Neural cell (in vitro differentiated cells): Measurements from ENCODE around the gene IFNL4. TPM values are rescaled to one million over a fixed set of nuclear protein-coding genes. Genes with fewer than 3 reads are reported as not detected.
A peak's percentile ranks its signal among the peaks of the same experiment; 100 is the strongest.

Source experiments
- H2AFZ ChIP-seq: fragments of 200-600, 300-800 bp; sonication (generic), shearing (Covaris generic); 2 replicates; pipeline ENCODE4 v1.6.0; 2014; ENCODE audit warnings: low read depth, mild to moderate bottlenecking, antibody characterized with exemption, low read length, moderate library complexity
- H3F3A ChIP-seq: fragments of 200-600 bp; shearing (Covaris generic); 2 replicates; pipeline ENCODE4 v1.6.1; 2016; ENCODE audit warnings: mild to moderate bottlenecking, moderate library complexity, mixed read lengths, antibody characterized with exemption, low read length; ENCODE audit not compliant: insufficient read depth, poor library complexity, severe bottlenecking
- H3K27ac ChIP-seq: fragments of 200-600, 300-800 bp; sonication (generic), shearing (Covaris generic); 2 replicates; pipeline ENCODE4 v1.5.1; 2014; ENCODE audit warnings: mild to moderate bottlenecking, low read length, moderate library complexity
- H3K27me3 ChIP-seq: fragments of 300-800, 200-600 bp; sonication (generic), shearing (Covaris generic); 2 replicates; pipeline ENCODE4 v1.6.0; 2014; ENCODE audit warnings: mild to moderate bottlenecking, low read depth, low read length, moderate library complexity; ENCODE audit not compliant: insufficient read depth
- H3K36me3 ChIP-seq: fragments of 300-800, 200-600 bp; sonication (generic), shearing (Covaris generic); 2 replicates; pipeline ENCODE4 v1.5.1; 2014; ENCODE audit warnings: mild to moderate bottlenecking, antibody characterized with exemption, low read length, moderate library complexity; ENCODE audit not compliant: insufficient read depth
- H3K4me2 ChIP-seq: fragments of 300-800, 200-600 bp; sonication (generic), shearing (Covaris generic); 2 replicates; pipeline ENCODE4 v1.6.0; 2014; ENCODE audit warnings: mild to moderate bottlenecking, low read length
- H3K4me3 ChIP-seq: fragments of 300-800, 200-600 bp; sonication (generic), shearing (Covaris generic); 2 replicates; pipeline ENCODE4 v1.5.1; 2014; ENCODE audit warnings: mild to moderate bottlenecking, low read length, moderate library complexity
- H3K79me2 ChIP-seq: fragments of 200-600 bp; shearing (Covaris generic); replicated peaks from 2 replicates; pipeline ENCODE4 v1.6.0; 2014; ENCODE audit warnings: mild to moderate bottlenecking, low read length, moderate library complexity; ENCODE audit not compliant: insufficient read depth
- H3K9ac ChIP-seq: fragments of 300-800, 200-600 bp; sonication (generic), shearing (Covaris generic); 2 replicates; pipeline ENCODE4 v1.6.1; 2016; ENCODE audit warnings: mild to moderate bottlenecking, low read length, mixed read lengths
- H3K9me2 ChIP-seq: fragments of 200-600 bp; shearing (Covaris generic); 2 replicates; pipeline ENCODE4 v1.6.1; 2016; ENCODE audit warnings: mild to moderate bottlenecking, low read length, mixed read lengths; ENCODE audit not compliant: insufficient read depth
- H3K9me3 ChIP-seq: fragments of 200-600, 300-800 bp; sonication (generic), shearing (Covaris generic); 2 replicates; pipeline ENCODE4 v1.6.1; 2016; ENCODE audit warnings: mild to moderate bottlenecking, mixed run types, low read length, moderate library complexity, mixed read lengths
- H4K20me1 ChIP-seq: fragments of 200-600 bp; shearing (Covaris generic); 2 replicates; pipeline ENCODE4 v1.6.1; 2016; ENCODE audit warnings: mild to moderate bottlenecking, mixed run types; ENCODE audit not compliant: insufficient read depth
- CTCF ChIP-seq: fragments of 450-650 bp; IDR thresholded peaks from 2 replicates; pipeline ENCODE4 v1.5.1; 2014; ENCODE audit warnings: antibody characterized with exemption, mild to moderate bottlenecking, moderate library complexity; ENCODE audit not compliant: poor library complexity, severe bottlenecking
- EP300 ChIP-seq: fragments of 450-650 bp; conservative IDR thresholded peaks from 2 replicates; pipeline ENCODE4 v1.6.1; 2014; ENCODE audit warnings: antibody characterized with exemption, mild to moderate bottlenecking, moderate library complexity; ENCODE audit not compliant: poor library complexity, severe bottlenecking
- EZH2 ChIP-seq: fragments of 200-600, 300-800 bp; shearing (Covaris generic), sonication (generic); IDR thresholded peaks from 2 replicates; pipeline ENCODE4 v1.6.1; 2014; ENCODE audit warnings: antibody characterized with exemption, low read length, borderline replicate concordance, mild to moderate bottlenecking; ENCODE audit not compliant: insufficient read depth, poor library complexity, severe bottlenecking
- MXI1 ChIP-seq: fragments of 450-650 bp; conservative IDR thresholded peaks from 2 replicates; pipeline ENCODE4 v1.6.1; 2014; ENCODE audit warnings: antibody characterized with exemption, mild to moderate bottlenecking; ENCODE audit not compliant: poor library complexity, severe bottlenecking
- POLR2AphosphoS5 ChIP-seq: IDR thresholded peaks from 2 replicates; pipeline ENCODE4 v1.6.1; 2012
- RAD21 ChIP-seq: fragments of 450-650 bp; conservative IDR thresholded peaks from 2 replicates; pipeline ENCODE4 v1.6.1; 2014; ENCODE audit warnings: antibody characterized with exemption, mild to moderate bottlenecking, moderate library complexity
- REST ChIP-seq: IDR thresholded peaks from 2 replicates; pipeline ENCODE4 v1.6.1; 2012; ENCODE audit warnings: borderline replicate concordance
- SMC3 ChIP-seq: fragments of 450-650 bp; conservative IDR thresholded peaks from 2 replicates; pipeline ENCODE4 v1.6.1; 2014; ENCODE audit warnings: antibody characterized with exemption, mild to moderate bottlenecking, moderate library complexity; ENCODE audit not compliant: poor library complexity
- TAF1 ChIP-seq: IDR thresholded peaks from 2 replicates; pipeline ENCODE4 v1.6.1; 2012; ENCODE audit warnings: low read depth
- polyA plus RNA-seq: library from polyadenylated mRNA; depleted of rRNA; stranded (reverse); fragments of >200 nt; gene quantifications from 2 replicates; pipeline ENCODE4 v1.2.3, GENCODE V29; 2014

Gene IFNL4
- polyA plus RNA-seq, 1 donor from 2014 or later = not detected

- no peak overlapping the region for H3K9ac ChIP-seq
- no peaks in the 10 kb centered on the region for H3F3A ChIP-seq
- no peak overlapping the region for H2AFZ ChIP-seq
- no peak overlapping the region for H3K4me2 ChIP-seq
- TF ChIP-seq MXI1 = no peak
- TF ChIP-seq REST = no peak
- no peak for TF ChIP-seq CTCF
- no peak for TF ChIP-seq RAD21
- TF ChIP-seq SMC3 = no peak
- no peak for TF ChIP-seq EZH2
- H3K4me3 ChIP-seq = no peak overlapping the region
- H4K20me1 ChIP-seq = no peaks in the 10 kb centered on the region
- H3K79me2 ChIP-seq = no peaks in the 10 kb centered on the region
- peaks cover 29% of the 10 kb centered on the region for H3K27me3 ChIP-seq
- H3K9me3 ChIP-seq = no peaks in the 10 kb centered on the region
- H3K9me2 ChIP-seq = no peaks in the 10 kb centered on the region
- no peaks in the 10 kb centered on the region for H3K36me3 ChIP-seq
- no peak overlapping the region for H3K27ac ChIP-seq
Observed at GRCh38 chr19:39251081-39251480, 2.4 kb upstream of the IFNL4 start.

GRCh38 chr19:39247701-39248664 is 673 bp downstream of the IFNL4 start:
- no peaks in the 10 kb centered on the region for H4K20me1 ChIP-seq
- H3K36me3 ChIP-seq = no peaks in the 10 kb centered on the region
- H3K27me3 ChIP-seq = peaks cover 29% of the 10 kb centered on the region
- H3K9ac ChIP-seq = no peak overlapping the region
- TF ChIP-seq REST (no peak), TAF1 (no peak), CTCF (no peak), EZH2 (peak; percentile 54), POLR2AphosphoS5 (no peak), EP300 (no peak), SMC3 (no peak), RAD21 (no peak)
- no peak overlapping the region for H3K27ac ChIP-seq
- H3F3A ChIP-seq = no peaks in the 10 kb centered on the region
- H3K4me2 ChIP-seq = no peak overlapping the region
- H3K9me2 ChIP-seq = no peaks in the 10 kb centered on the region
- H3K4me3 ChIP-seq = no peak overlapping the region
- no peak overlapping the region for H2AFZ ChIP-seq
- no peaks in the 10 kb centered on the region for H3K79me2 ChIP-seq
- H3K9me3 ChIP-seq = no peaks in the 10 kb centered on the region
